ENCODE data around the gene TBC1D5.

DNA sequence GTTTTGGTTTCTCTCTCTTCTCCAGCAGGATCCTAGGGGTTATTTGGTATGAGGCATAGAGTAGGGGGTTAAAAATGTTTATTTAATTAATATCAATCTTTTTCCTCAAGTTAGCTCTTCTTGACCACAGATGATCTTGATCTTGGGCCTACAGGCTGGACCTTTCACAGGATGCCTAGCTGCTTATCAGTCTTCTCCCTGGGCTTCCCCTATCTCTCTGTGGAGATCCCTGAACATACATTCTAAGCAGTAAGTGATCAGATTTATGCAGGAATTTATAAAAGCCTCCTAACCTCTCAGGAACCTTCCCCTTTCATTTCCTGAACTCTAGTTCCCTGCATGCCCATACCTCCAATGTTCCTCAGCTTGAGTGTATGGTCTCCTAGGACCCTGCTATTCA lies 428.3 kb downstream of the TBC1D5 start:
- TF ChIP-seq, protein P1, sequence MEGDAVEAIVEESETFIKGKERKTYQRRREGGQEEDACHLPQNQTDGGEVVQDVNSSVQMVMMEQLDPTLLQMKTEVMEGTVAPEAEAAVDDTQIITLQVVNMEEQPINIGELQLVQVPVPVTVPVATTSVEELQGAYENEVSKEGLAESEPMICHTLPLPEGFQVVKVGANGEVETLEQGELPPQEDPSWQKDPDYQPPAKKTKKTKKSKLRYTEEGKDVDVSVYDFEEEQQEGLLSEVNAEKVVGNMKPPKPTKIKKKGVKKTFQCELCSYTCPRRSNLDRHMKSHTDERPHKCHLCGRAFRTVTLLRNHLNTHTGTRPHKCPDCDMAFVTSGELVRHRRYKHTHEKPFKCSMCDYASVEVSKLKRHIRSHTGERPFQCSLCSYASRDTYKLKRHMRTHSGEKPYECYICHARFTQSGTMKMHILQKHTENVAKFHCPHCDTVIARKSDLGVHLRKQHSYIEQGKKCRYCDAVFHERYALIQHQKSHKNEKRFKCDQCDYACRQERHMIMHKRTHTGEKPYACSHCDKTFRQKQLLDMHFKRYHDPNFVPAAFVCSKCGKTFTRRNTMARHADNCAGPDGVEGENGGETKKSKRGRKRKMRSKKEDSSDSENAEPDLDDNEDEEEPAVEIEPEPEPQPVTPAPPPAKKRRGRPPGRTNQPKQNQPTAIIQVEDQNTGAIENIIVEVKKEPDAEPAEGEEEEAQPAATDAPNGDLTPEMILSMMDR (conservative IDR thresholded peaks at IDR 0.05): no peak
- TF ChIP-seq ZFX (IDR thresholded peaks at IDR 0.05): no peak
